Adrenal gland (tissue), 12 donors: ENCODE results near the gene TRIM63. TPM values are rescaled to one million over a fixed set of nuclear protein-coding genes. Genes with fewer than 3 reads are reported as not detected.

Experiments
- DNase-seq, 7 donors: peaks; one replicate each; pipeline ENCODE4 v3.0.0-alpha.2; 2019 to 2020
- H3K27ac ChIP-seq, 5 donors: fragments of 200-600 bp; sonication (generic) in 4 of 5; 1 replicate in 3 of 5; 2 replicates in 2 of 5; pipeline versions ENCODE4 v1.5.1 to v1.8.0; 2016 to 2020; ENCODE audit warnings: mild to moderate bottlenecking in 1 of 5
- H3K27me3 ChIP-seq: fragments of 200-600 bp; 2 replicates; pipeline ENCODE4 v1.8.0; 2021
- H3K36me3 ChIP-seq, 2 donors: fragments of 200-600 bp; replicated peaks in 1 of 2; 1 replicate in 1 of 2; 2 replicates in 1 of 2; pipeline versions ENCODE4 v1.5.1 to v1.8.0; 2018 to 2022
- H3K4me1 ChIP-seq, 2 donors: fragments of 200-600 bp; replicated peaks in 1 of 2; 1 replicate in 1 of 2; 2 replicates in 1 of 2; pipeline versions ENCODE4 v1.5.1 to v1.8.0; 2018 to 2021
- H3K4me3 ChIP-seq, 4 donors: fragments of 200-600 bp; sonication (generic) in 3 of 4; one replicate each; pipeline ENCODE4 v1.5.1; 2016 to 2018
- H3K9me3 ChIP-seq, 3 donors: fragments of 200-600 bp; sonication (generic) in 1 of 3; replicated peaks in 1 of 3; 1 replicate in 2 of 3; 2 replicates in 1 of 3; pipeline versions ENCODE4 v1.5.1 to v1.8.0; 2016 to 2021
- POLR2A ChIP-seq, 2 donors: fragments of 450-650 bp; IDR thresholded peaks; one replicate each; pipeline ENCODE4 v1.6.1; 2017; ENCODE audit warnings: antibody characterized with exemption in 2 of 2, mild to moderate bottlenecking in 2 of 2, moderate library complexity in 1 of 2
- WGBS, 4 donors: extraction: QIAGEN DNeasy Blood & Tissue Kit in 2 of 4; methylation state at CpG; one replicate each; pipeline versions ENCODE4 v1.1.5 to v1.1.7; 2013 to 2017; 5-methylcytosine and 5-hydroxymethylcytosine counted together
- intact Hi-C, 2 donors: fragments of 100-400 bp; cut with DNase I; formaldehyde crosslinking; loops; one replicate each; pipeline versions ENCODE4 v1.14.1 to v1.15.0; 2022 to 2023
- polyA plus RNA-seq, 3 donors: library from polyadenylated mRNA; stranded (reverse); fragments of 200-250 nt in 2 of 3; fragments of 350-450 nt in 1 of 3; fragmentation: Illumina TruSeq in 1 of 3; extraction: RNeasy Lipid Tissue Mini Kit (QIAGEN cat#74804) in 1 of 3; gene quantifications; one replicate each; pipeline ENCODE4 v1.2.3, GENCODE V29; 2013 to 2014
- total RNA-seq, 9 donors: library from RNA; depleted of rRNA in 4 of 9; stranded (reverse); fragments of >200 nt in 4 of 9; fragments of 120-200 nt in 1 of 9; fragmentation: NEBNext Ultra II Directional in 1 of 9; extraction: Animal tissue kit (Norgen Biotek cat#: 25700) in 1 of 9; gene quantifications; one replicate each; pipeline versions ENCODE4 v1.1.0 to v1.2.4, GENCODE V29; 2013 to 2023
- TF ChIP-seq, protein P1 (sequence below), 6 experiments: fragments of 450-650 bp in 4 of 6; fragments of 200-600 bp in 2 of 6; sonication (generic) in 1 of 6; IDR thresholded peaks; 1 replicate in 5 of 6; 2 replicates in 1 of 6; pipeline versions ENCODE4 v1.5.1 to v1.8.0; 2016 to 2021; ENCODE audit warnings: antibody characterized with exemption in 6 of 6, mild to moderate bottlenecking in 2 of 6, moderate library complexity in 1 of 6
- donor health status: healthy with polysubstance abuse.
- donor health status: Bipolar disorder and iron deficiency.
- donor health status: DM: yes; HTN: yes; CAD: no.
- donor health status: DM: no; HTN: no; CAD: no.
- donor health status: DM: no; HTN: no; CAD: no.
- donor health status: DM: yes; HTN: yes; CAD: no.

Gene TRIM63
- total and polyA plus RNA-seq, 12 donors = 0.06 to 4.6 (median 0.18) TPM; not detected in 7

DNA sequence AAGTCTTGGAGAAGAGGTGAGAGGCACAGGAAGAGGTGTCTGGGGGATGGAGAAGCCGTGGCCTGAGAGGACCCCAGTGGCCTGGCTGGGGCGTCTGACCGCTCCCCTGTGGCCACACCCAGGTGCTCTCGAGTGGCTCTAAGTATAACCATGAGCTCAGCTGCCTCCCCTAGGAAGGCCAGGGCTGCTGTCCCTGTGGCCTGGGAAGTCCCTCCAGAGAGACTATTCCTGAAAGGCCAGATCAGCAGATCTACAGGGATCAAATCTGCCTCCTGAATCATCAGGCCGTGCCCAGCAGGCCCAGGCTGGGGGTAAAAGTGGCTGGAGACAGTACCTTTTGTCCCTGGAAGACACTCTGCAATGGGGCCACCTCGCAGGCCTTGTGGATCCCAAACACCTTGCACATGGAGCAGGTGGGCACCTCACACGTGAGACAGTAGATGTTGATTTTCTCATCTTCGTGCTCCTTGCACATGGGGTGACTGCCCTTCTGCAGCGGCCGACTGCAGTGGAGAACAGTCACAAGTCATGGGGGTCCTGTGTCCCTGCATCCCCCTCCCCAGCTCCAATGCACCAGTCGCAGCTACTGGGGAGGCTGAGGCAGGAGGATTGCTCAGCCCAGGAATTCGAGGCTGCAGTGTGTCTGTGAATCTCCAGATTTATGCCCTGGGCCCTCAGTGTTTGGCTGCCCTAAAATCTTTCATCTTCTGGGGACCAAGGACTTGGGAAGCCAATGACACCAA is 6.4 kb downstream of the TRIM63 start:
- Histone ChIP-seq H3K4me1 (no peaks in the 10 kb centered on the region), H3K4me3 (no peak overlapping the region), H3K27me3 (peaks cover 9% of the 10 kb centered on the region), H3K9me3 (no peaks in the 10 kb centered on the region), H3K27ac (no peak overlapping the region), H3K36me3 (no peaks in the 10 kb centered on the region)
- DNase-seq = no peak
- intact Hi-C loops = no loop called here
- whole genome bisulfite sequencing, 4 donors = 70 to 83% (median 76%) methylated on average over 8 to 12 of the region's 12 CpGs
- TF ChIP-seq, protein P1, sequence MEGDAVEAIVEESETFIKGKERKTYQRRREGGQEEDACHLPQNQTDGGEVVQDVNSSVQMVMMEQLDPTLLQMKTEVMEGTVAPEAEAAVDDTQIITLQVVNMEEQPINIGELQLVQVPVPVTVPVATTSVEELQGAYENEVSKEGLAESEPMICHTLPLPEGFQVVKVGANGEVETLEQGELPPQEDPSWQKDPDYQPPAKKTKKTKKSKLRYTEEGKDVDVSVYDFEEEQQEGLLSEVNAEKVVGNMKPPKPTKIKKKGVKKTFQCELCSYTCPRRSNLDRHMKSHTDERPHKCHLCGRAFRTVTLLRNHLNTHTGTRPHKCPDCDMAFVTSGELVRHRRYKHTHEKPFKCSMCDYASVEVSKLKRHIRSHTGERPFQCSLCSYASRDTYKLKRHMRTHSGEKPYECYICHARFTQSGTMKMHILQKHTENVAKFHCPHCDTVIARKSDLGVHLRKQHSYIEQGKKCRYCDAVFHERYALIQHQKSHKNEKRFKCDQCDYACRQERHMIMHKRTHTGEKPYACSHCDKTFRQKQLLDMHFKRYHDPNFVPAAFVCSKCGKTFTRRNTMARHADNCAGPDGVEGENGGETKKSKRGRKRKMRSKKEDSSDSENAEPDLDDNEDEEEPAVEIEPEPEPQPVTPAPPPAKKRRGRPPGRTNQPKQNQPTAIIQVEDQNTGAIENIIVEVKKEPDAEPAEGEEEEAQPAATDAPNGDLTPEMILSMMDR (IDR thresholded peaks at IDR 0.05) = no peak
- no peak for TF ChIP-seq POLR2A (IDR thresholded peaks at IDR 0.05)

DNA sequence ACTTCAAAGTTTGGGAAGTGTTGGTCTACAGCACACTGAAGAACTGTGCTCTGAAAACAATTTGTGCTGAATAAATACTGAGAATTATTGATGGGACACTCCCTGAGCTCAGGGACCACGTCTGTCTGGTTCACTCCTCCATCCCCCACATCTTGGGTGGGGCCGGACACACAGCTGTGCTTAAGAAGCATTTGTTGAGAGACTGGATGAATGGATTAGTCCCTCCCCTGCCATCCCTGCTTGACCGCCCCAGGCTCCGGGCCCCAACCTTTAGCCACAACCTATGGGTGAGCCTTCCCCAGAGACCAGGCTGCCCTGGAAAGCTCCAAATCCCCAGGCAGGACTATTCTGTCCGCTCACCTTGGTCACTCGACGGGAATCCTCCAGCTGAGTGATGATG is 7.5 kb downstream of the TRIM63 start:
- Histone ChIP-seq H3K4me1 (no peaks in the 10 kb centered on the region), H3K27ac (no peak overlapping the region), H3K36me3 (no peaks in the 10 kb centered on the region), H3K9me3 (no peaks in the 10 kb centered on the region), H3K4me3 (no peak overlapping the region), H3K27me3 (peaks cover 12% of the 10 kb centered on the region)
- intact Hi-C loops = no loop called here
- TF ChIP-seq, protein P1 (IDR thresholded peaks at IDR 0.05) = no peak
- TF ChIP-seq POLR2A (IDR thresholded peaks at IDR 0.05) = no peak
- 73 to 80% (median 77%) methylated on average over 5 to 7 of the region's 7 CpGs for WGBS, 4 donors
- no peak for DNase-seq

DNA sequence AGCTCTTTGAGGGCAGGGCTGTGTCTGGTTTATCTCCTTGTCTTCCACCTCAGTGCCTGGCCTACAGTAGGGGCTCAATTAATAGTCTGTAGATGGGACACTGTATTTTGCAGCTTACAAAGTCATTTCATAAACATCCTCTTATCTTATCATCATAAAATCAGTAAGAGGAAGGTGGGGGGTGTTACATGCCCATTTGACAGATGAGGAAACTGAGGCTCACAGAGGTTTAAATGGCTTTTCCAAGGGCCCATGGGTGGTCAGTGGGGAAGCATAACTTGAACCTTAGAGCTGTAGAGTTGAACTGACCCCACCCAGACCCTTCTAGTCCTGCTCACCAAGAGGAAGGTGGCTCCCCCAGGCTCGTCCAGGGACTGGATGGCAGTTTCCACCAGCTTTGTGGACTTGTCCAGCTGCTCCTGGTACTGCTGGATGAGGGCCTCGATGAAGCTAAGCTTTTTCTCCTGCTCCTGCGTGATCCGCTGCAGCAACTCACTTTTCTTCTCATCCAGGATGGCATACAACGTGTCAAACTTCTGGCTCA is 9.3 kb downstream of the TRIM63 start:
- H3K27ac ChIP-seq = no peak overlapping the region
- no peaks in the 10 kb centered on the region for H3K4me1 ChIP-seq
- DNase-seq = no peak
- H3K9me3 ChIP-seq = no peaks in the 10 kb centered on the region
- WGBS, 4 donors = 79 to 87% (median 83%) methylated on average over 5 of the region's 5 CpGs
- no peak overlapping the region for H3K4me3 ChIP-seq
- H3K36me3 ChIP-seq = no peaks in the 10 kb centered on the region
- peaks cover 9% of the 10 kb centered on the region for H3K27me3 ChIP-seq
- intact Hi-C loops = no loop called here
- TF ChIP-seq, protein P1 (IDR thresholded peaks at IDR 0.05) = no peak
- TF ChIP-seq POLR2A (IDR thresholded peaks at IDR 0.05) = no peak

DNA sequence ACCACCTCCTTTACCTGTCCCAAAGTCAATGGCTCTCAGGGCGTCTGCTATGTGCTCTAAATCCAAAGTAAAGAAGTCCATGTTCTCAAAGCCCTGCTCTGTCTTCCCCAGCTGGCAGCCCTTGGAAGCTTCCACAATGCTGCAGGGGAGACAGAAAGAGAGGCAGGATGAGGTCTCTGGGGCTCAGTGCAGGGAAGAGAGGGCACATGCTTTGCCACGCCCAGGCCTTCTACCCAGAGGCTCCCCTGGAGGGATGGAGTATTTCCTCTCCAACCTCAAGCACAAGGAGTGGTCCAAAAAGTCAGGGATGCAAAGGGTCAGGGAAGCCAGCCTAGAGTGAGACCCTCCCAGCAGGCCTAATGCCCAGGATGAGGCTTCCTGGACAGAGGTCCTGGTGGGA is 10.2 kb downstream of the TRIM63 start:
- Histone ChIP-seq H3K9me3 (no peaks in the 10 kb centered on the region), H3K27me3 (peaks cover 9% of the 10 kb centered on the region), H3K4me3 (no peak overlapping the region), H3K27ac (no peak overlapping the region), H3K36me3 (no peaks in the 10 kb centered on the region), H3K4me1 (no peaks in the 10 kb centered on the region)
- 86 to 96% (median 90%) methylated on average over 1 to 2 of the region's 2 CpGs for WGBS, 4 donors
- TF ChIP-seq POLR2A (IDR thresholded peaks at IDR 0.05) = no peak
- TF ChIP-seq, protein P1 (IDR thresholded peaks at IDR 0.05) = no peak
- no peak for DNase-seq
- intact Hi-C loops = no loop called here
